ENCODE measurements around the gene PFKFB2. TPM values are rescaled to one million over a fixed set of nuclear protein-coding genes. Genes with fewer than 3 reads are reported as not detected.

Gene PFKFB2
- total and polyA plus RNA-seq, 4 experiments from 2014 or later: 0.40 to 1.9 (median 1.1) TPM

DNA sequence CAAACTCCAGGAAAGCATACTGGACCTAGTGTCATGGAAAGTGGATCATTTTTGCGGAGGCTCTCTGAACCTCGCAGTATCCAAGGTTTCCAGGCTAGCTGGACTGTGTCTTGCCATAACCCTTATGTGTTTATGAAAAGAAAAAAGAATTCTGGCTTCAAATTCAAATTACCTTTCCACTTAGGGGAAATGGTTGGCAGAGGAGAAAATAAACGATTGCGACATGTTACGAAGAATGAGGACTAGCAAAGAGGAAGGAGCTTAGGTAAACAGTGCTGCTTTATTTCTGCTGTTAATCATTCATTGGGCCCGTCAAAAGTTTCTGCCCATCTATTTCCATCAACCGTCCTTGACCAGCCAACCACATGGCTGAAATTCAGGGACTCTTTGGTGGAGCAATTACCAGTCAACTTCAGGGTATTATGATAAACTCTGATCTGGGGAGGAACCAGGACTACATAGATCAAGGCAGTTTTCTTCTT is 50.9 kb downstream of the PFKFB2 start, which contains the start of gene C4BPA:
Gene C4BPA, plus strand, starts transcription at position 342 of the 482 bp plus-strand sequence. CDS start 8,793 bp downstream, outside the sequence.
- Histone ChIP-seq H3K36me3 (ENCODE audit: insufficient read depth, low read length) (no peaks in the 10 kb centered on the region), H3K9me3 (ENCODE audit: control insufficient read depth in 1 of 2, low read length in 2 of 2) (no peaks in the 10 kb centered on the region), H3K27ac (ENCODE audit: low read depth, low read length) (no peak within 1 kb of the TSS), H3K4me1 (ENCODE audit: insufficient read depth, low read length) (no peaks in the 10 kb centered on the region), H3K4me3 (ENCODE audit: low read length in 2 of 2) (no peak within 1 kb of the TSS), H3K27me3 (ENCODE audit: insufficient read depth, low read length) (no peaks in the 10 kb centered on the region)
- Mint-ChIP-seq H3K36me3 (no peaks in the 10 kb centered on the region), H3K27me3 (peaks cover 10 to 15% of the 10 kb centered on the region in 2 donors), H3K4me1 (no peaks in the 10 kb centered on the region), H3K4me3 (no peak within 1 kb of the TSS), H3K27ac (no peak within 1 kb of the TSS), H3K9me3 (no peaks in the 10 kb centered on the region)
- intact Hi-C loops (cut with micrococcal nuclease): no loop called here
- POLR2A ChIA-PET (ENCODE audit: partially characterized antibody): no interaction called here
- no peak for DNase-seq
- CTCF ChIA-PET (ENCODE audit: partially characterized antibody): no interaction called here

- H3K27ac Mint-ChIP-seq: no peak overlapping the region
- ChIA-PET POLR2A (ENCODE audit: partially characterized antibody) (no interaction called here), CTCF (ENCODE audit: partially characterized antibody) (no interaction called here)
- Histone ChIP-seq H3K27me3 (ENCODE audit: insufficient read depth, low read length) (no peaks in the 10 kb centered on the region), H3K4me3 (ENCODE audit: low read length in 2 of 2) (no peak overlapping the region), H3K4me1 (ENCODE audit: insufficient read depth, low read length) (no peaks in the 10 kb centered on the region), H3K9me3 (ENCODE audit: control insufficient read depth in 1 of 2, low read length in 2 of 2) (no peaks in the 10 kb centered on the region), H3K36me3 (ENCODE audit: insufficient read depth, low read length) (no peaks in the 10 kb centered on the region), H3K27ac (ENCODE audit: low read depth, low read length) (no peak overlapping the region)
- DNase-seq: no peak
- H3K4me3 Mint-ChIP-seq: no peak overlapping the region
- no peaks in the 10 kb centered on the region for H3K36me3 Mint-ChIP-seq
- peaks cover 16 to 31% of the 10 kb centered on the region in 2 donors for H3K27me3 Mint-ChIP-seq
- H3K9me3 Mint-ChIP-seq: no peaks in the 10 kb centered on the region
- intact Hi-C loops (cut with micrococcal nuclease): no loop called here
- no peaks in the 10 kb centered on the region for H3K4me1 Mint-ChIP-seq
Measured at GRCh38 chr1:207109004-207109403, 55.9 kb downstream of the PFKFB2 start.

GRCh38 chr1:207112616-207113296 is 59.7 kb downstream of the PFKFB2 start:
- no peaks in the 10 kb centered on the region for H3K27me3 ChIP-seq (ENCODE audit: insufficient read depth, low read length)
- Mint-ChIP-seq H3K36me3 (no peaks in the 10 kb centered on the region), H3K4me3 (no peak overlapping the region), H3K9me3 (no peaks in the 10 kb centered on the region), H3K27me3 (peaks cover 16 to 30% of the 10 kb centered on the region in 2 donors), H3K27ac (no peak overlapping the region), H3K4me1 (no peaks in the 10 kb centered on the region)
- H3K27ac ChIP-seq (ENCODE audit: low read depth, low read length): no peak overlapping the region
- no peaks in the 10 kb centered on the region for H3K4me1 ChIP-seq (ENCODE audit: insufficient read depth, low read length)
- no peak overlapping the region for H3K4me3 ChIP-seq (ENCODE audit: low read length in 2 of 2)
- POLR2A ChIA-PET (ENCODE audit: partially characterized antibody): no interaction called here
- no peak for DNase-seq
- H3K36me3 ChIP-seq (ENCODE audit: insufficient read depth, low read length): no peaks in the 10 kb centered on the region
- CTCF ChIA-PET (ENCODE audit: partially characterized antibody): no interaction called here
- intact Hi-C loops (cut with micrococcal nuclease): no loop called here
- no peaks in the 10 kb centered on the region for H3K9me3 ChIP-seq (ENCODE audit: control insufficient read depth in 1 of 2, low read length in 2 of 2)

GRCh38 chr1:207115269-207115668 is 62.2 kb downstream of the PFKFB2 start:
- H3K27me3 ChIP-seq (ENCODE audit: insufficient read depth, low read length): no peaks in the 10 kb centered on the region
- ChIA-PET CTCF (ENCODE audit: partially characterized antibody) (no interaction called here), POLR2A (ENCODE audit: partially characterized antibody) (no interaction called here)
- Mint-ChIP-seq H3K4me3 (no peak overlapping the region), H3K36me3 (no peaks in the 10 kb centered on the region), H3K9me3 (no peaks in the 10 kb centered on the region), H3K4me1 (no peaks in the 10 kb centered on the region), H3K27me3 (peaks cover 5 to 21% of the 10 kb centered on the region in 2 donors), H3K27ac (no peak overlapping the region)
- no peaks in the 10 kb centered on the region for H3K9me3 ChIP-seq (ENCODE audit: control insufficient read depth in 1 of 2, low read length in 2 of 2)
- DNase-seq: no peak
- no peaks in the 10 kb centered on the region for H3K4me1 ChIP-seq (ENCODE audit: insufficient read depth, low read length)
- H3K27ac ChIP-seq (ENCODE audit: low read depth, low read length): no peak overlapping the region
- intact Hi-C loops (cut with micrococcal nuclease): no loop called here
- H3K36me3 ChIP-seq (ENCODE audit: insufficient read depth, low read length): no peaks in the 10 kb centered on the region
- no peak overlapping the region for H3K4me3 ChIP-seq (ENCODE audit: low read length in 2 of 2)

DNA sequence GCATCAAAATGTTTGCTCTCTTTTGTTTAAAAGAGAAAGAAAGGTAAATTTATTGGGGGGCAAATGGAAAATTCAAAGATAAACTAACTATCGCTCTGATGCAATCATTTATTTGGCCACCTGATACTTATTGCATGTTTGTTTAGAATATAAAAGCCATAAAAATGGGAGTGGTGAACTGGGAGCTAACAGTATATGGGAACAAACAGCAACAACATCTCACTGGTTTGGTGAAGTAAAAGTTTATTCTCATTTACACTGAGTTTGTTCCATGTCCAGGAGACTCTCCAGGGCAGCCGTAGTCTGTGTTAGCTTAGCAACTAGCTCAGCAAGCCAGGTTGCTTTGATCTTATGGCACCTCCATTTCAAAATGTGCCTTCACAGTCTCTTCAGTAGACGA is 71.3 kb downstream of the PFKFB2 start:
- Mint-ChIP-seq H3K4me1 (no peaks in the 10 kb centered on the region), H3K27me3 (peaks cover 13 to 14% of the 10 kb centered on the region in 2 donors), H3K36me3 (peaks cover 0 to 9% of the 10 kb centered on the region in 2 donors), H3K4me3 (no peak overlapping the region), H3K9me3 (peaks cover 3 to 36% (median 26%) of the 10 kb centered on the region in 8 donors), H3K27ac (no peak overlapping the region)
- no peaks in the 10 kb centered on the region for H3K27me3 ChIP-seq (ENCODE audit: insufficient read depth, low read length)
- ChIA-PET CTCF (ENCODE audit: partially characterized antibody) (no interaction called here), POLR2A (ENCODE audit: partially characterized antibody) (no interaction called here)
- DNase-seq: no peak
- H3K9me3 ChIP-seq (ENCODE audit: control insufficient read depth in 1 of 2, low read length in 2 of 2): peaks cover 0 to 10% of the 10 kb centered on the region in 2 donors
- no peaks in the 10 kb centered on the region for H3K36me3 ChIP-seq (ENCODE audit: insufficient read depth, low read length)
- no peaks in the 10 kb centered on the region for H3K4me1 ChIP-seq (ENCODE audit: insufficient read depth, low read length)
- no peak overlapping the region for H3K4me3 ChIP-seq (ENCODE audit: low read length in 2 of 2)
- intact Hi-C loops (cut with micrococcal nuclease): no loop called here
- no peak overlapping the region for H3K27ac ChIP-seq (ENCODE audit: low read depth, low read length)

GRCh38 chr1:207128336-207128921 is 75.4 kb downstream of the PFKFB2 start:
- Mint-ChIP-seq H3K4me1 (no peaks in the 10 kb centered on the region), H3K9me3 (peaks cover 3 to 52% (median 40%) of the 10 kb centered on the region in 8 donors), H3K4me3 (no peak overlapping the region), H3K27ac (no peak overlapping the region), H3K36me3 (peaks cover 0 to 9% of the 10 kb centered on the region in 2 donors), H3K27me3 (peaks cover 10 to 11% of the 10 kb centered on the region in 2 donors)
- Histone ChIP-seq H3K27me3 (ENCODE audit: insufficient read depth, low read length) (no peaks in the 10 kb centered on the region), H3K27ac (ENCODE audit: low read depth, low read length) (no peak overlapping the region), H3K36me3 (ENCODE audit: insufficient read depth, low read length) (no peaks in the 10 kb centered on the region), H3K9me3 (ENCODE audit: control insufficient read depth in 1 of 2, low read length in 2 of 2) (peaks cover 0 to 10% of the 10 kb centered on the region in 2 donors), H3K4me1 (ENCODE audit: insufficient read depth, low read length) (no peaks in the 10 kb centered on the region), H3K4me3 (ENCODE audit: low read length in 2 of 2) (no peak overlapping the region)
- POLR2A ChIA-PET (ENCODE audit: partially characterized antibody): no interaction called here
- no peak for DNase-seq
- CTCF ChIA-PET (ENCODE audit: partially characterized antibody): interaction anchor here (0.9 kb wide), 1 partner anchor 278 kb away, joined by 3 read pairs; no protein-coding TSS in a partner anchor
- intact Hi-C loops (cut with micrococcal nuclease): no loop called here

DNA sequence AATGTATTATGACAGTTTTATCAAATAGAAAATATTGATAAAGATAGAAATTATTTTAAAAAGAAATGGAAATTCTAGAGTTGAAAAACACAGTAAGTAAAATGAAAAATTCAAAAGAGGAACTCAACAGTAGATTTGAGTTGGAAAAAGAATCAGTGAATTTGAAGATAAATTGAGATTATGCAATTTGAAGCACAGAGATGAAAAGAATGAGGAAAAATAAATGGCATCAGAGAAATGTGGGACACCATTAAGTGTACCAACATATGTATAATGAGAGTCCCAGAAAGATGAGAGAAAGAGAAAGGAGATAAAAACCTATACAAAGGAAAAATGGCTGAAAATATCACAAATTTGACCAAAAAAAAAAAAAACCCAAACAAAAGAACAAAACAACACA is 76.0 kb downstream of the PFKFB2 start:
- ChIA-PET POLR2A (ENCODE audit: partially characterized antibody) (no interaction called here), CTCF (ENCODE audit: partially characterized antibody) (no interaction called here)
- no peaks in the 10 kb centered on the region for H3K4me1 ChIP-seq (ENCODE audit: insufficient read depth, low read length)
- H3K9me3 ChIP-seq (ENCODE audit: control insufficient read depth in 1 of 2, low read length in 2 of 2): peaks cover 0 to 10% of the 10 kb centered on the region in 2 donors
- peaks cover 8 to 10% of the 10 kb centered on the region in 2 donors for H3K27me3 Mint-ChIP-seq
- H3K36me3 Mint-ChIP-seq: peaks cover 0 to 8% of the 10 kb centered on the region in 2 donors
- no peak overlapping the region for H3K4me3 Mint-ChIP-seq
- no peak for DNase-seq
- H3K4me3 ChIP-seq (ENCODE audit: low read length in 2 of 2): no peak overlapping the region
- no peaks in the 10 kb centered on the region for H3K27me3 ChIP-seq (ENCODE audit: insufficient read depth, low read length)
- intact Hi-C loops (cut with micrococcal nuclease): no loop called here
- H3K27ac ChIP-seq (ENCODE audit: low read depth, low read length): no peak overlapping the region
- H3K9me3 Mint-ChIP-seq: peaks cover 3 to 52% (median 40%) of the 10 kb centered on the region in 8 donors
- H3K4me1 Mint-ChIP-seq: no peaks in the 10 kb centered on the region
- H3K36me3 ChIP-seq (ENCODE audit: insufficient read depth, low read length): no peaks in the 10 kb centered on the region
- no peak overlapping the region for H3K27ac Mint-ChIP-seq
